Liver (tissue), 9 donors: Measurements from ENCODE around the gene RNU5D-1. TPM values are rescaled to one million over a fixed set of nuclear protein-coding genes. Genes with fewer than 3 reads are reported as not detected.

Experiments
- DNase-seq: peaks from one replicate; pipeline ENCODE4 v3.0.0-alpha.2; 2017; ENCODE audit warnings: low spot score
- H3K27ac ChIP-seq, 2 donors: one replicate each; pipeline ENCODE4 v1.7.0; 2013; ENCODE audit warnings: inconsistent platforms in 2 of 2, low read length in 2 of 2, control low read depth in 1 of 2, low read depth in 1 of 2, mild to moderate bottlenecking in 1 of 2
- H3K27me3 ChIP-seq, 4 donors: one replicate each; pipeline versions ENCODE4 v1.6.1 to v1.7.0; 2013; ENCODE audit warnings: low read length in 3 of 4, inconsistent platforms in 1 of 4, mild to moderate bottlenecking in 1 of 4, moderate library complexity in 1 of 4; ENCODE audit not compliant: control insufficient read depth in 4 of 4, insufficient read depth in 4 of 4
- H3K36me3 ChIP-seq, 4 donors: one replicate each; pipeline versions ENCODE4 v1.6.1 to v1.7.0; 2013; ENCODE audit warnings: low read length in 3 of 4, mild to moderate bottlenecking in 3 of 4, low read depth in 1 of 4, moderate library complexity in 1 of 4; ENCODE audit not compliant: control insufficient read depth in 4 of 4, insufficient read depth in 3 of 4
- H3K4me1 ChIP-seq, 4 donors: one replicate each; pipeline versions ENCODE4 v1.6.1 to v1.7.0; 2013; ENCODE audit warnings: low read length in 3 of 4, mild to moderate bottlenecking in 3 of 4, moderate library complexity in 1 of 4; ENCODE audit not compliant: control insufficient read depth in 4 of 4, insufficient read depth in 4 of 4
- H3K4me3 ChIP-seq, 3 donors: one replicate each; pipeline versions ENCODE4 v1.6.1 to v1.7.0; 2013; ENCODE audit warnings: low read length in 3 of 3, control low read depth in 1 of 3, low read depth in 1 of 3, mild to moderate bottlenecking in 1 of 3
- H3K9ac ChIP-seq, 2 donors: one replicate each; pipeline ENCODE4 v1.7.0; 2013; ENCODE audit warnings: low read length in 2 of 2, mild to moderate bottlenecking in 2 of 2, moderate library complexity in 2 of 2, control low read depth in 1 of 2, low read depth in 1 of 2
- H3K9me3 ChIP-seq, 4 donors: one replicate each; pipeline versions ENCODE4 v1.6.1 to v1.7.0; 2013; ENCODE audit warnings: low read length in 3 of 4; ENCODE audit not compliant: control insufficient read depth in 4 of 4
- EGR1 ChIP-seq, 2 donors: IDR thresholded peaks; 2 replicates each; pipeline ENCODE4 v1.6.1; 2016 to 2018; ENCODE audit warnings: antibody characterized with exemption in 2 of 2, low read depth in 2 of 2
- FOXA1 ChIP-seq: IDR thresholded peaks from 2 replicates; pipeline ENCODE4 v1.6.1; 2016; ENCODE audit warnings: antibody characterized with exemption
- FOXA2 ChIP-seq: IDR thresholded peaks from 2 replicates; pipeline ENCODE4 v1.6.1; 2016; ENCODE audit warnings: antibody characterized with exemption
- GABPA ChIP-seq, 2 donors: IDR thresholded peaks in 1 of 2; conservative IDR thresholded peaks in 1 of 2; 2 replicates each; pipeline ENCODE4 v1.6.1; 2016; ENCODE audit warnings: antibody characterized with exemption in 2 of 2, mild to moderate bottlenecking in 1 of 2, moderate library complexity in 1 of 2
- HNF4A ChIP-seq, 2 donors: conservative IDR thresholded peaks; 2 replicates each; pipeline ENCODE4 v1.6.1; 2016; ENCODE audit warnings: antibody characterized with exemption in 2 of 2, mild to moderate bottlenecking in 2 of 2
- HNF4G ChIP-seq: IDR thresholded peaks from 2 replicates; pipeline ENCODE4 v1.6.1; 2016; ENCODE audit warnings: antibody characterized with exemption
- JUND ChIP-seq, 2 donors: IDR thresholded peaks; 2 replicates each; pipeline ENCODE4 v1.6.1; 2016; ENCODE audit warnings: antibody characterized with exemption in 2 of 2
- SP1 ChIP-seq: IDR thresholded peaks from 2 replicates; pipeline ENCODE4 v1.6.1; 2018; ENCODE audit warnings: antibody characterized with exemption, mild to moderate bottlenecking
- TAF1 ChIP-seq: conservative IDR thresholded peaks from 2 replicates; pipeline ENCODE4 v1.6.1; 2016; ENCODE audit warnings: antibody characterized with exemption, mild to moderate bottlenecking
- YY1 ChIP-seq: IDR thresholded peaks from 2 replicates; pipeline ENCODE4 v1.6.1; 2016; ENCODE audit warnings: antibody characterized with exemption, mild to moderate bottlenecking
- WGBS: extraction: QIAGEN DNeasy Blood & Tissue Kit; methylation state at CpG from one replicate; pipeline ENCODE4 v1.1.7; 2013; 5-methylcytosine and 5-hydroxymethylcytosine counted together
- polyA plus RNA-seq, 2 donors: library from polyadenylated mRNA; stranded (reverse) in 1 of 2; unstranded in 1 of 2; fragments of 200-250 nt in 1 of 2; fragments of >200 nt in 1 of 2; fragmentation: Nextera tagmentation in 1 of 2; extraction: Ambion mirVana in 1 of 2; gene quantifications; one replicate each; pipeline versions ENCODE4 v1.2.1 to v1.2.3, GENCODE V29; 2013 to 2015
- total RNA-seq, 2 donors: library from RNA; depleted of rRNA; stranded (reverse); fragments of >200 nt; gene quantifications; one replicate each; pipeline ENCODE4 v1.2.3, GENCODE V29; 2014
- TF ChIP-seq, protein P1 (sequence below): IDR thresholded peaks from 2 replicates; pipeline ENCODE4 v1.6.1; 2016; ENCODE audit warnings: antibody characterized with exemption
- TF ChIP-seq, protein P2 (sequence below): IDR thresholded peaks from 2 replicates; pipeline ENCODE4 v1.6.1; 2016; ENCODE audit warnings: antibody characterized with exemption
- TF ChIP-seq, protein P3 (sequence below): IDR thresholded peaks from 2 replicates; pipeline ENCODE4 v1.6.1; 2016; ENCODE audit warnings: antibody characterized with exemption, mild to moderate bottlenecking
- TF ChIP-seq, protein P4 (sequence below): fragments of 150-350 bp; IDR thresholded peaks from 2 replicates; pipeline ENCODE4 v1.5.1; 2017; ENCODE audit warnings: improper control_type of control experiment, low read depth, low read length; ENCODE audit not compliant: missing input control
- TF ChIP-seq, protein P5 (sequence below): IDR thresholded peaks from 2 replicates; pipeline ENCODE4 v1.6.1; 2016; ENCODE audit warnings: antibody characterized with exemption
- donor health status: healthy.
- donor health status: healthy.
- donor health status: healthy.
- donor health status: healthy.
- donor health status: healthy.

RNU5D-1 gene
- total and polyA plus RNA-seq, 4 donors, result not detected

DNA sequence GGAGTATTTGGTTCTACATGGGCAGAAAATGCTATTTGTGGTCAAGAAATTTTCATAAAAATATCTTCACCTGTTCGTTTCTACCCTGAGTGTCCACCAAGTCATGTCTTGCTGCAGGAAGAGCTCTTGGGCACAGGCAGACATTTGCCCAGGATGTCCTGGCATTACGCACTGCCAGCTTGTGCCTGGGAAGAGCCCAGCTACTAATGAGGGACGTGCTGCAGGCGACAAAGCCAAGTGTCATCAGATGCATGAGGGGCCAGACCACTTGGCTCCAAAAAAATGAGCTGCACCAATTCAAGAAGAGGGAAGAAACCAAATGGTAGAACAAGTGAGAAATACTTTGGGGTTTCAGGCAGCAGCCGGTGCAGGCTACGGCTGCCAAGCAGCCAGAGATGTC is 12.9 kb downstream of the RNU5D-1 start (continued):
- TF ChIP-seq, protein P1, sequence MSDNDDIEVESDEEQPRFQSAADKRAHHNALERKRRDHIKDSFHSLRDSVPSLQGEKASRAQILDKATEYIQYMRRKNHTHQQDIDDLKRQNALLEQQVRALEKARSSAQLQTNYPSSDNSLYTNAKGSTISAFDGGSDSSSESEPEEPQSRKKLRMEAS, result no peak
- no peak for TF ChIP-seq FOXA1

DNA sequence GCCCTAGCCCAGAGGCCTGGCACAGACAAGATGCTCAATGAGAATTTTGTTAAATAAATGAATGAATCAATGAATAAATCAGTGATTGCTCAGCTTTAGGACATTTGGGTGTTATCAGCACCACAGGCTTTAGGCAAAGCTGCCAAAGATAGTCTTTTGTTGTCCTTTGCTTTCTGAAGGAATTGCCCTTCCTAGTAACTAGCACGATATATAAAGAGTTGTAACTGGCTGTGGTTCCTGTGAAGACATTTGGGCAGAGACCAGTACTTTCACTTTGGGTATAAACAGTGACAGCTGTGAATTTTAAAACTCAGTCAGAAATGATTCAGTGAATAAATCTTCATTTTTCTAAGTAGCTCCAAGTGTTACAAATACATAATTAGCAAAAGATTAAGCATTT is 13.3 kb downstream of the RNU5D-1 start:
- TF ChIP-seq, protein P1, result no peak
- TF ChIP-seq SP1, result no peak
- no peak for TF ChIP-seq YY1
- TF ChIP-seq, protein P2, sequence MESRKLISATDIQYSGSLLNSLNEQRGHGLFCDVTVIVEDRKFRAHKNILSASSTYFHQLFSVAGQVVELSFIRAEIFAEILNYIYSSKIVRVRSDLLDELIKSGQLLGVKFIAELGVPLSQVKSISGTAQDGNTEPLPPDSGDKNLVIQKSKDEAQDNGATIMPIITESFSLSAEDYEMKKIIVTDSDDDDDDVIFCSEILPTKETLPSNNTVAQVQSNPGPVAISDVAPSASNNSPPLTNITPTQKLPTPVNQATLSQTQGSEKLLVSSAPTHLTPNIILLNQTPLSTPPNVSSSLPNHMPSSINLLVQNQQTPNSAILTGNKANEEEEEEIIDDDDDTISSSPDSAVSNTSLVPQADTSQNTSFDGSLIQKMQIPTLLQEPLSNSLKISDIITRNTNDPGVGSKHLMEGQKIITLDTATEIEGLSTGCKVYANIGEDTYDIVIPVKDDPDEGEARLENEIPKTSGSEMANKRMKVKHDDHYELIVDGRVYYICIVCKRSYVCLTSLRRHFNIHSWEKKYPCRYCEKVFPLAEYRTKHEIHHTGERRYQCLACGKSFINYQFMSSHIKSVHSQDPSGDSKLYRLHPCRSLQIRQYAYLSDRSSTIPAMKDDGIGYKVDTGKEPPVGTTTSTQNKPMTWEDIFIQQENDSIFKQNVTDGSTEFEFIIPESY, result no peak
- no peak for TF ChIP-seq HNF4A (conservative IDR thresholded peaks at IDR 0.05)
- TF ChIP-seq, protein P3, sequence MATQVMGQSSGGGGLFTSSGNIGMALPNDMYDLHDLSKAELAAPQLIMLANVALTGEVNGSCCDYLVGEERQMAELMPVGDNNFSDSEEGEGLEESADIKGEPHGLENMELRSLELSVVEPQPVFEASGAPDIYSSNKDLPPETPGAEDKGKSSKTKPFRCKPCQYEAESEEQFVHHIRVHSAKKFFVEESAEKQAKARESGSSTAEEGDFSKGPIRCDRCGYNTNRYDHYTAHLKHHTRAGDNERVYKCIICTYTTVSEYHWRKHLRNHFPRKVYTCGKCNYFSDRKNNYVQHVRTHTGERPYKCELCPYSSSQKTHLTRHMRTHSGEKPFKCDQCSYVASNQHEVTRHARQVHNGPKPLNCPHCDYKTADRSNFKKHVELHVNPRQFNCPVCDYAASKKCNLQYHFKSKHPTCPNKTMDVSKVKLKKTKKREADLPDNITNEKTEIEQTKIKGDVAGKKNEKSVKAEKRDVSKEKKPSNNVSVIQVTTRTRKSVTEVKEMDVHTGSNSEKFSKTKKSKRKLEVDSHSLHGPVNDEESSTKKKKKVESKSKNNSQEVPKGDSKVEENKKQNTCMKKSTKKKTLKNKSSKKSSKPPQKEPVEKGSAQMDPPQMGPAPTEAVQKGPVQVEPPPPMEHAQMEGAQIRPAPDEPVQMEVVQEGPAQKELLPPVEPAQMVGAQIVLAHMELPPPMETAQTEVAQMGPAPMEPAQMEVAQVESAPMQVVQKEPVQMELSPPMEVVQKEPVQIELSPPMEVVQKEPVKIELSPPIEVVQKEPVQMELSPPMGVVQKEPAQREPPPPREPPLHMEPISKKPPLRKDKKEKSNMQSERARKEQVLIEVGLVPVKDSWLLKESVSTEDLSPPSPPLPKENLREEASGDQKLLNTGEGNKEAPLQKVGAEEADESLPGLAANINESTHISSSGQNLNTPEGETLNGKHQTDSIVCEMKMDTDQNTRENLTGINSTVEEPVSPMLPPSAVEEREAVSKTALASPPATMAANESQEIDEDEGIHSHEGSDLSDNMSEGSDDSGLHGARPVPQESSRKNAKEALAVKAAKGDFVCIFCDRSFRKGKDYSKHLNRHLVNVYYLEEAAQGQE, result no peak
- TF ChIP-seq JUND (IDR thresholded peaks at IDR 0.05), result no peak
- TF ChIP-seq, protein P4, sequence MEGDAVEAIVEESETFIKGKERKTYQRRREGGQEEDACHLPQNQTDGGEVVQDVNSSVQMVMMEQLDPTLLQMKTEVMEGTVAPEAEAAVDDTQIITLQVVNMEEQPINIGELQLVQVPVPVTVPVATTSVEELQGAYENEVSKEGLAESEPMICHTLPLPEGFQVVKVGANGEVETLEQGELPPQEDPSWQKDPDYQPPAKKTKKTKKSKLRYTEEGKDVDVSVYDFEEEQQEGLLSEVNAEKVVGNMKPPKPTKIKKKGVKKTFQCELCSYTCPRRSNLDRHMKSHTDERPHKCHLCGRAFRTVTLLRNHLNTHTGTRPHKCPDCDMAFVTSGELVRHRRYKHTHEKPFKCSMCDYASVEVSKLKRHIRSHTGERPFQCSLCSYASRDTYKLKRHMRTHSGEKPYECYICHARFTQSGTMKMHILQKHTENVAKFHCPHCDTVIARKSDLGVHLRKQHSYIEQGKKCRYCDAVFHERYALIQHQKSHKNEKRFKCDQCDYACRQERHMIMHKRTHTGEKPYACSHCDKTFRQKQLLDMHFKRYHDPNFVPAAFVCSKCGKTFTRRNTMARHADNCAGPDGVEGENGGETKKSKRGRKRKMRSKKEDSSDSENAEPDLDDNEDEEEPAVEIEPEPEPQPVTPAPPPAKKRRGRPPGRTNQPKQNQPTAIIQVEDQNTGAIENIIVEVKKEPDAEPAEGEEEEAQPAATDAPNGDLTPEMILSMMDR, result no peak
- TF ChIP-seq GABPA (IDR thresholded peaks at IDR 0.05 in 1 of 2, conservative IDR thresholded peaks at IDR 0.05 in 1 of 2), result no peak
- no peak for TF ChIP-seq TAF1
- H3K4me1 ChIP-seq, result peaks cover 0 to 7% (median 0%) of the 10 kb centered on the region in 4 donors
- H3K9me3 ChIP-seq, result no peaks in the 10 kb centered on the region
- DNase-seq, result no peak
- H3K4me3 ChIP-seq, result no peak overlapping the region
- H3K36me3 ChIP-seq, result no peaks in the 10 kb centered on the region
- no peak overlapping the region for H3K27ac ChIP-seq
- H3K9ac ChIP-seq, result no peak overlapping the region
- 69% methylated on average over 1 of the region's 1 CpG for WGBS
- H3K27me3 ChIP-seq, result no peaks in the 10 kb centered on the region

DNA sequence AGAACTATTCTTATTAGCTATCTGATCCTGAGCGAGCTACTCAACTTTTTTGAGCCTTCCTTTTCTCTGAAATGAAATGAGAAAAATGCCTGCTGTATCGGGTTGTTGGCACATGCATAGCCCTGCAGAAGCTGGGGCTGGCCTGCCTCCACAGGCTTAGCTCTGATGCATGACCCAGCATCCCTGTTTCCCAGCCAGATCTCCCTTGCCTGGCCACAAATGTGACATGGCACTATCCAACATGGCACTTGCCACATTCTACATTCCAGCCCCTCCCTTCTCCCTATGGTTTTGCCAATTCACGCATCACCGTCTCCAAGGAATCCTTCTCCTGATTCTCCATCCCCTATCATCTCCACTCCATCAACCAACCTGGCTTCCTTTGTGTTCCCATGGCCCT is 13.8 kb downstream of the RNU5D-1 start:
- Histone ChIP-seq H3K9ac (no peak overlapping the region), H3K27me3 (no peaks in the 10 kb centered on the region), H3K27ac (no peak overlapping the region), H3K4me3 (no peak overlapping the region), H3K4me1 (peaks cover 0 to 7% (median 0%) of the 10 kb centered on the region in 4 donors), H3K9me3 (no peaks in the 10 kb centered on the region), H3K36me3 (no peaks in the 10 kb centered on the region)
- 91% methylated on average over 4 of the region's 4 CpGs for WGBS
- TF ChIP-seq HNF4G (no peak), YY1 (no peak), JUND (IDR thresholded peaks at IDR 0.05) (no peak), TAF1 (no peak), FOXA2 (no peak), EGR1 (IDR thresholded peaks at IDR 0.05; ENCODE audit: low read depth in 2 of 2) (no peak)
- TF ChIP-seq, protein P5, sequence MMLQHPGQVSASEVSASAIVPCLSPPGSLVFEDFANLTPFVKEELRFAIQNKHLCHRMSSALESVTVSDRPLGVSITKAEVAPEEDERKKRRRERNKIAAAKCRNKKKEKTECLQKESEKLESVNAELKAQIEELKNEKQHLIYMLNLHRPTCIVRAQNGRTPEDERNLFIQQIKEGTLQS, result no peak
- no peak for DNase-seq
